Measurements from ENCODE around the gene JPH4. TPM values are rescaled to one million over a fixed set of nuclear protein-coding genes. Genes with fewer than 3 reads are reported as not detected.

JPH4 gene
- total RNA-seq, 1 experiment from 2014 or later: not detected

DNA sequence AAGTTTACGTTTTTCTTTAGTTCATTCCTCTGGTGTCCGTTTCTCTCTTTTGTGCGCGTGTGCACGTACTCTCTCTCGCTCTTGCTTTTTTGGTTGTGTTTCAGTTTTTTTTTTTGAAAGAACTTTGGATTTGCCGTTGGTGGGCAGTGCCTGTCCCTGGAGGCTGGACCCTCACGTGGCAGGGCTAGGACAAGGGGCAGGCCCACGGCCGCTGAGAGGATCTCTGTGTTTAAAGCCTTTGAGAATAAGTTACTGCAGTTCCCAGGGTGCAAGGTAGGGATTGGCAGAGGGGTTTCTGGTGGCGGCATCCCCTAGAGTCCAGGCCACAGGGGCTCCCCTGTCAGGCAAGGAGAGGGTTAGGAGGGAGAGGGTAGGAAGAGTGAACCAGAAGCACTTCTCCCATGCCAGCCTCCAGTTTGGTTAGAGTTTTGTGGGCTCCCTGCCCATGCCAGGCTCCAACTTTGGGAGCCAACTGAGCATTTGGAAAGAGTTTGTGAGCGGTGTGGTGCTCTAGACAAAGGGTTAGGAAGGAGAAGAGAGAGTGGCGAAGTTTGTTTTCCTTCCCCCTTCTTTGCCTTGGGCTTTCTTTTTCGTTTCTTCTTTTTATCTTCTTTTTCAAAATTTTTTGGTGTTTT is 57.6 kb downstream of the JPH4 start:
- Histone ChIP-seq H3K36me3 (ENCODE audit: control insufficient read depth, insufficient read depth, low read length) (no peaks in the 10 kb centered on the region), H3K4me3 (ENCODE audit: low read depth, low read length) (no peak overlapping the region), H3K4me1 (no peaks in the 10 kb centered on the region), H3K9me3 (no peaks in the 10 kb centered on the region), H3K27me3 (replicated peaks; ENCODE audit: control insufficient read depth, insufficient read depth, low read length) (no peaks in the 10 kb centered on the region)
- no peaks in the 10 kb centered on the region for H3K36me3 Mint-ChIP-seq (ENCODE audit: insufficient read depth, unreplicated experiment)
- BruUV-seq (replicated peaks): no TSS peak
- no peak overlapping the region for H3K4me3 Mint-ChIP-seq (ENCODE audit: unreplicated experiment)
- H3K4me1 Mint-ChIP-seq (ENCODE audit: low read depth, unreplicated experiment): no peaks in the 10 kb centered on the region
- no peak for DNase-seq
- ChIA-PET CTCF (no interaction called here), POLR2A (no interaction called here)
- intact Hi-C loops (cut with micrococcal nuclease; ENCODE audit: unreplicated experiment): no loop called here
- no peaks in the 10 kb centered on the region for H3K9me3 Mint-ChIP-seq (ENCODE audit: unreplicated experiment)
- no peaks in the 10 kb centered on the region for H3K27me3 Mint-ChIP-seq (ENCODE audit: insufficient read depth, unreplicated experiment)
- no peak for TF ChIP-seq CTCF (IDR thresholded peaks at IDR 0.05; ENCODE audit: insufficient read depth in 1 of 2, low read depth in 1 of 2, low read length in 1 of 2, severe bottlenecking in 1 of 2, unreplicated experiment in 1 of 2)
- H3K27ac Mint-ChIP-seq (ENCODE audit: unreplicated experiment): no peak overlapping the region

DNA sequence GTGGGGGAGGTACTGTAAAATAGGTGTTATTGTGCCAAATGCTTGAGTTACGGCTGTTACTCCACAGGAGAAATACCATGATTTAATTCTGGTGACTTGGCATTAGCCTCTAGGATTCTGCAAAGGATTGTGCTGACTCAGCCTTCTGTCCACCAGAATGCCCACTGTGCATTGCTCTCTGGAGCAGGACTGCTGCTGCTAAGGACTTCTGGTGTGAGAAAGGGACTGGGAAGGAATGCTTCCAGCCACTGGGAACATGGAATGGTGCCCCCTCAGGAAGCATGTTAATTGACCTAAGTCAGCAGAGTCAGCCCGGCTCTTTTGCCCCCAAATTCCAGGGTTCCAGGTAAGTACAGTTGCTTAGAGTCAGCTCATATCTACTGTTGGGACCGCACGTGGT is 59.9 kb downstream of the JPH4 start:
- Histone ChIP-seq H3K4me3 (ENCODE audit: low read depth, low read length) (no peak overlapping the region), H3K36me3 (ENCODE audit: control insufficient read depth, insufficient read depth, low read length) (no peaks in the 10 kb centered on the region), H3K27me3 (replicated peaks; ENCODE audit: control insufficient read depth, insufficient read depth, low read length) (no peaks in the 10 kb centered on the region), H3K4me1 (no peaks in the 10 kb centered on the region), H3K9me3 (no peaks in the 10 kb centered on the region)
- no TSS peak for BruUV-seq (replicated peaks)
- intact Hi-C loops (cut with micrococcal nuclease; ENCODE audit: unreplicated experiment): no loop called here
- Mint-ChIP-seq H3K9me3 (ENCODE audit: unreplicated experiment) (no peaks in the 10 kb centered on the region), H3K4me1 (ENCODE audit: low read depth, unreplicated experiment) (no peaks in the 10 kb centered on the region), H3K27ac (ENCODE audit: unreplicated experiment) (no peak overlapping the region), H3K4me3 (ENCODE audit: unreplicated experiment) (no peak overlapping the region), H3K36me3 (ENCODE audit: insufficient read depth, unreplicated experiment) (no peaks in the 10 kb centered on the region), H3K27me3 (ENCODE audit: insufficient read depth, unreplicated experiment) (no peaks in the 10 kb centered on the region)
- TF ChIP-seq CTCF (IDR thresholded peaks at IDR 0.05; ENCODE audit: insufficient read depth in 1 of 2, low read depth in 1 of 2, low read length in 1 of 2, severe bottlenecking in 1 of 2, unreplicated experiment in 1 of 2): no peak
- POLR2A ChIA-PET: no interaction called here
- DNase-seq: no peak
- CTCF ChIA-PET: no interaction called here

Other genes with a start within 250 kb of the JPH4 start
- gene SLC22A17, start 225.9 kb downstream of the JPH4 start, total RNA-seq (2022): 3.1 and 3.7 TPM in 2 replicates
- gene EFS, start 213.6 kb downstream of the JPH4 start, total RNA-seq (2022): 0.14 and 0.16 TPM in 2 replicates
- gene IL25, start 206.0 kb downstream of the JPH4 start, total RNA-seq (2022): not detected in 2 replicates
- gene CMTM5, start 201.7 kb downstream of the JPH4 start, total RNA-seq (2022): not detected in 2 replicates
- gene MYH6, start 170.5 kb downstream of the JPH4 start, total RNA-seq (2022): not detected in 2 replicates
- 0.07 TPM in 1 of 2 replicates, not detected in the other for gene MYH7, start 143.1 kb downstream of the JPH4 start, total RNA-seq (2022)
- 54.5 and 55.0 TPM in 2 replicates for gene NGDN, start 109.1 kb downstream of the JPH4 start, total RNA-seq (2022)
- 1.1 and 1.4 TPM in 2 replicates for gene ZFHX2, start 27.0 kb downstream of the JPH4 start, total RNA-seq (2022)
- gene THTPA, start 22.5 kb downstream of the JPH4 start, total RNA-seq (2022): 9.3 and 9.5 TPM in 2 replicates
- gene AP1G2, start 11.0 kb downstream of the JPH4 start, total RNA-seq (2022): 160 and 164 TPM in 2 replicates
- gene DHRS2, start 57.6 kb upstream of the JPH4 start, total RNA-seq (2022): 12.8 and 21.3 TPM in 2 replicates

All from Caco-2 (cell line).